ENCODE results near the gene HLA-DQA1. TPM values are rescaled to one million over a fixed set of nuclear protein-coding genes. Genes with fewer than 3 reads are reported as not detected.

Gene HLA-DQA1
- total and polyA plus RNA-seq, 9 of the 15 experiments (the other 6 are each of a cell fraction or from before 2014, with no cell fraction given): 0.04 to 0.49 TPM; not detected in 7

GRCh38 chr6:32662836-32663235 is 25.6 kb downstream of the HLA-DQA1 start (continued):
- no peak for TF ChIP-seq AFF4 (CRISPR knock-in tag; IDR thresholded peaks at IDR 0.05)
- TF ChIP-seq TAF15 (IDR thresholded peaks at IDR 0.05; ENCODE audit: low read depth, low read length): no peak
- no peak for TF ChIP-seq ZNF408 (CRISPR knock-in tag; IDR thresholded peaks at IDR 0.05; ENCODE audit: low read depth)
- TF ChIP-seq CTBP1 (IDR thresholded peaks at IDR 0.05; ENCODE audit: borderline replicate concordance): no peak

- no peak overlapping the region for H3K4me3 ChIP-seq
- no peaks in the 10 kb centered on the region for H3K27me3 ChIP-seq (ENCODE audit: control insufficient read depth in 2 of 2, insufficient read depth in 2 of 2, low read length in 2 of 2)
- ATAC-seq: no peak
- no peak overlapping the region for H3K27ac ChIP-seq (ENCODE audit: extremely low read depth, low read depth, low read length)
- H3K4me1 ChIP-seq (replicated peaks in 1 of 2; ENCODE audit: control insufficient read depth in 2 of 2, insufficient read depth in 2 of 2, low read length in 2 of 2): no peaks in the 10 kb centered on the region
- H3K9me3 ChIP-seq (replicated peaks; ENCODE audit: control insufficient read depth, insufficient read depth, low read depth, low read length): no peaks in the 10 kb centered on the region
- no peak overlapping the region for H2AFZ ChIP-seq (ENCODE audit: low read depth, low read length)
- H3K36me3 ChIP-seq (ENCODE audit: control insufficient read depth, insufficient read depth, low read length): no peaks in the 10 kb centered on the region
- no peak for DNase-seq (ENCODE audit: extremely low read depth in 1 of 4, low spot score in 3 of 4)
- H3K4me2 ChIP-seq (ENCODE audit: insufficient read depth, low read length): no peak overlapping the region
- WGBS (ENCODE audit: insufficient coverage, low coverage, missing lambda C conversion rate): 6% methylated on average over 2 of the region's 26 CpGs
- POLR2A ChIA-PET: no interaction called here
- H4K20me1 ChIP-seq (replicated peaks; ENCODE audit: control insufficient read depth, insufficient read depth, low read length): no peaks in the 10 kb centered on the region
- H3K9me1 ChIP-seq (ENCODE audit: control insufficient read depth, insufficient read depth, low read length): no peaks in the 10 kb centered on the region
- no peak overlapping the region for H3K9ac ChIP-seq (ENCODE audit: insufficient read depth in 1 of 2, low read depth in 2 of 2, low read length in 2 of 2)
- intact Hi-C loops (cut with micrococcal nuclease) (no loop called here), in situ Hi-C loops (cut with MboI) (loop anchor here (5.0 kb wide), 1 partner anchor 93 kb away; no protein-coding TSS in a partner anchor)
- TF ChIP-seq ZFP91 (CRISPR knock-in tag; IDR thresholded peaks at IDR 0.05): no peak
- BruUV-seq (replicated peaks): no TSS peak
- CTCF ChIA-PET (ENCODE audit: low intra/inter-chr PET ratio): no interaction called here
- H3K79me2 ChIP-seq (ENCODE audit: control insufficient read depth, insufficient read depth, low read length): no peaks in the 10 kb centered on the region
- FAIRE-seq: no peak
These were observed 27.1 kb downstream of the HLA-DQA1 start for GRCh38 chr6:32664354-32664753.
